Neural progenitor cell (in vitro differentiated cells): Measurements from ENCODE around the gene OR11H7.

Source experiments
- EZH2 ChIP-seq: fragments of 200-600 bp; sonication (generic); IDR thresholded peaks from 2 replicates; pipeline ENCODE4 v1.6.1; 2017; ENCODE audit warnings: antibody characterized with exemption, mild to moderate bottlenecking, moderate library complexity
- EZH2phosphoT487 ChIP-seq: fragments of 200-600 bp; sonication (generic); IDR thresholded peaks from 2 replicates; pipeline ENCODE4 v1.6.1; 2017; ENCODE audit warnings: antibody characterized with exemption
- TF ChIP-seq, protein P1 (sequence below): fragments of 200-600 bp; sonication (generic); IDR thresholded peaks from 2 replicates; pipeline ENCODE4 v1.5.1; 2017; ENCODE audit warnings: antibody characterized with exemption, mild to moderate bottlenecking

DNA sequence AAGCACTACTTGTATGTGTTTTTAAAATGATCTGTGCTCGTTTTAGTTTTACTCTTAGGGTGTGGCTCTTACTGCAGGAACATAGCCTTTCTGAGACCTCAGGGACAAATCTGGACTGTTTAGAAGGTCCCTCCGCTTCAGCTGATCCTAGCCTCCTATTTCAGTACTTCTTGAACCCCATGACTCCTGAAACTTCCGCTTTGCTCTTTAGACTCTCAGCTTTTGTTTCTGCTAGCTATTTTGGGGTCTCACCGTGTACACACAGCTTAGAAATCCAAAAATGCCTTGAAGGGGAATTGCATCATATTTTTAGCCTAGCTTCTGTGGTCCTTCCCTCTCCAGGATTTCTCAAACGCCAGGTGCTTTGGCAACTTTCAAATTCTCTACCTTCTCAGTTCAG is 29.8 kb upstream of the OR11H7 start:
- TF ChIP-seq EZH2phosphoT487 (no peak), EZH2 (no peak)
- TF ChIP-seq, protein P1, sequence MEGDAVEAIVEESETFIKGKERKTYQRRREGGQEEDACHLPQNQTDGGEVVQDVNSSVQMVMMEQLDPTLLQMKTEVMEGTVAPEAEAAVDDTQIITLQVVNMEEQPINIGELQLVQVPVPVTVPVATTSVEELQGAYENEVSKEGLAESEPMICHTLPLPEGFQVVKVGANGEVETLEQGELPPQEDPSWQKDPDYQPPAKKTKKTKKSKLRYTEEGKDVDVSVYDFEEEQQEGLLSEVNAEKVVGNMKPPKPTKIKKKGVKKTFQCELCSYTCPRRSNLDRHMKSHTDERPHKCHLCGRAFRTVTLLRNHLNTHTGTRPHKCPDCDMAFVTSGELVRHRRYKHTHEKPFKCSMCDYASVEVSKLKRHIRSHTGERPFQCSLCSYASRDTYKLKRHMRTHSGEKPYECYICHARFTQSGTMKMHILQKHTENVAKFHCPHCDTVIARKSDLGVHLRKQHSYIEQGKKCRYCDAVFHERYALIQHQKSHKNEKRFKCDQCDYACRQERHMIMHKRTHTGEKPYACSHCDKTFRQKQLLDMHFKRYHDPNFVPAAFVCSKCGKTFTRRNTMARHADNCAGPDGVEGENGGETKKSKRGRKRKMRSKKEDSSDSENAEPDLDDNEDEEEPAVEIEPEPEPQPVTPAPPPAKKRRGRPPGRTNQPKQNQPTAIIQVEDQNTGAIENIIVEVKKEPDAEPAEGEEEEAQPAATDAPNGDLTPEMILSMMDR = no peak
